K562 (cell line): ENCODE measurements around the gene SLC35G2.

Experiments
- FOXP1 ChIP-seq: sonication (generic); formaldehyde crosslinking; IDR thresholded peaks from 2 replicates; pipeline ENCODE4 v1.8.0; 2022; ENCODE audit warnings: mild to moderate bottlenecking, missing genetic modification reagents
- POLR2G ChIP-seq: fragments of 200-400 bp; formaldehyde crosslinking; IDR thresholded peaks from 2 replicates; pipeline ENCODE4 v1.6.1; 2017; ENCODE audit warnings: low read depth, mild to moderate bottlenecking, antibody characterized with exemption, low read length, moderate library complexity
- ZFX ChIP-seq: sonication (generic); formaldehyde crosslinking; IDR thresholded peaks from 2 replicates; pipeline ENCODE4 v1.8.0; 2022; ENCODE audit warnings: mild to moderate bottlenecking, missing genetic modification reagents, moderate library complexity

DNA sequence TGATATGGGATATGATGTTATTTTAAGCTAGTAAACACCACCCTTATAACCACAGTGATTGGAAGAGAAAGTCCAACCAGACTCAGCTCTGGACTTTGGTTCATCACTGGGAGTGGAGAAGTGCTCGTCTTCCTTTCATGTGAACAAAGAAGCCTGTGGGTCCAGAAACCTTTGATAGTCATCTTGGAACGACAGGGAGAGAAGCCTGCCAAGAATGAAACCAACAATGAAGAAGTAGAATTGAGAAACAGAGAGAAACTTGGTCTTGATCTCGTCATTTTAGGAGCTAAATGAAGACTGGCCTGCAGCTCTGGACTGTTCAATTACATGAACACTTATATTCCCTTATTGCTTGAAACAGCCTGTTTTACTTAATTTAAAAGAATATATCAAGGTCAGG is 13.1 kb upstream of the SLC35G2 start:
- TF ChIP-seq ZFX (no peak), POLR2G (no peak), FOXP1 (CRISPR knock-in tag) (no peak)
